SK-N-DZ (cell line): ENCODE results near the gene SLC25A22.

Experiments used
- DNase-seq: peaks from one replicate; pipeline ENCODE4 v3.0.0-alpha.2; 2015; ENCODE audit warnings: low spot score

SLC25A22 gene

DNA sequence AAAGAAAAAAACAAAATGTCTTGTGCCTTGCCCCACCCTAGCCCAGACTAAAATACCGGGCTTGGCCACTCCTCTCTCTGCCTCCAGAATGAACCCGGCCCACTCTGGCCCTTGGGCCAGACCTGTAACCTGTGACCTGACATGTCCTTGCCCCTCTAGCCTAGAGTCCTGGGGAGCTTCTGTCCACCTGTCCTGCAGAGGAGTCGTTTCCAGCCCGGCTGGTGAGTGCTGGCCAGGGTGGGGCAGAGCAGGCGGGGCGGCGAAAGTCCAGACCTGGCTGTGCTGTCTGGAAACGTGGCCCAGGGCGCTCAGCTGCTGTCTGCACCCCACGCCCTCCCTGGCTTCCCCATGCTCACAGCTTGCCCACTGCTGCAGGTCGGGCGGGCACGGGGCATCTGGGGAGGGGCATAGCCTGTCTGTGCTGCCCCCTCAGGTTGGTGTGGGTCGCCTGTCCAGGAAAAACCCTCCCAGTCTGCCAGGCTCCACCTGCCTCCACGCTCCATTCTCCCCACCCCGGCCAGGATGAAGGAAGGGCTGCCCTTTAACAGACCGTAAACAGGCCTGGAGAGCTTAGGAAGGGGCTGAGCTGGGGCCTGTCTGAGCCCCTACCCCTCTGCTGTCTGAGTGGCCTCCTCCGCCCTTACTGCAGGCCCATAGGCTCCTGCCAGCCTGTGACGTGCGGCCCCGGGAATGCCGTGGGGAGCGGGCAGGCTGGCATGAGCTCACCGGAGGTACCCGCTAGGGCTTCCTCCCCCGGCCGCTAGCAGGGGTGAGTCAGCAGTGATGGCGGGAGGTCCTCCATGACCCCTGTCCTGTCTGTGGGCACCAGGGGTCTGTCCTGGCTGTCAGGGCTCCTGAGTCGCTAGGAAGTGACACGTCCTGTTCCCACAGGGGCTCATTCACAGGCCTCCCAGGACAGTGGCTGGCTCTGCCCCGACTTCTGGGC lies 36.6 kb upstream of the SLC25A22 start:
- no peak for DNase-seq

DNA sequence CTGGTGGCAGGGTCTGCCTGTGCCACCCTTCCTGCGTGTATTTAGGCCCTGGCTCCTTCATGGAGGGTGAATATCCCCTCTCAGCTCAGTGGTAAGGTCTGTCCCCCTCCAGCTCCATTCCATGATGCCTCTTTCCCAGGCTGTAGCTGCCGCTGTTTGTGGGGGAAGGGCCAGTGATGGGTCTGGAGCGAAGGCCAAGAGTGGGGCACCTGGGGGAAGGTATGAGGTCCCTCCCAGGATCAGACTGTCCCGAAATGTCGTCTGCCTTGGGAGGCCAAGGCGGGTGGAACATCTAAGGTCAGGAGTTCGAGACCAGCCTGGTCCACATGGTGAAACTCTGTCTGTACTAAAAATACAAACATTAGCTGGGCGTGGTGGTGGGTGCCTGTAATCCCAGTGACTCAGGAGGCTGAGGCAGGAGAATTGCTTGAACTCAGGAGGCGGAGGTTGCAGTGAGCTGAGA lies 35.8 kb upstream of the SLC25A22 start:
- no peak for DNase-seq

DNA sequence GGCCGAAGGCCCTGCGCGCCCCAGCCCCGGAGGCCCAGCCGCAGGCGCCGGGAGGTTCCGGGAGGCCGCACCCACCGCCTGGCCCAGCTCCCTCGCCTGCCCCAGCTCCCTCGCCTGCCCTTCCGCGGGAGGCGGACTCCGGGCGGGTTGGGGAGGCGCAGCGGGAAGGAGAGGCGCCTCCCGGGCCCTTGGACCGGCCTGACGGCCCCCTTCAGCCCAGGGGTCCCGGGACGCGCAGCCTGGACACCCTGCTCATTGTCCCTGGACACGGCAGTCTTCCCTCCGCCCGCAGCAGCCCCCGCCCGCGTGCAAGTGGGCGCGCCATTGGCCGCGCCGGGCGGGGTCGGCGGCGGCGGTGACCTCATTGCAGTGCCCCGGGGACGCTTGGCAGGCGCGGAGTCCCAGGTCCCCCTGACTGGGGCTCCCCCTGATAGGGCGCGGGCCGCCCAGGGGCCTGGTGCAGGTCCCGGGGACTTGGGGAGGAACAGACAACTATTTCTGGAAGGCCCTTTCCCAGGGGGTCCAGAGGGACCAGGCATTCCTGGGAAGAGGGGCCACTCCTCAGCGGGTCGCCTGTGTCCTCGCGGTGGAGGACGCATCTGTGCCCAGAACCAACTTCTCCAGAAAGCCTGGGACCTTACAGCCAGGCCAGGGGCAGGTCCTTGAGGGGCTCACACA lies 35.2 kb upstream of the SLC25A22 start:
- no peak for DNase-seq

DNA sequence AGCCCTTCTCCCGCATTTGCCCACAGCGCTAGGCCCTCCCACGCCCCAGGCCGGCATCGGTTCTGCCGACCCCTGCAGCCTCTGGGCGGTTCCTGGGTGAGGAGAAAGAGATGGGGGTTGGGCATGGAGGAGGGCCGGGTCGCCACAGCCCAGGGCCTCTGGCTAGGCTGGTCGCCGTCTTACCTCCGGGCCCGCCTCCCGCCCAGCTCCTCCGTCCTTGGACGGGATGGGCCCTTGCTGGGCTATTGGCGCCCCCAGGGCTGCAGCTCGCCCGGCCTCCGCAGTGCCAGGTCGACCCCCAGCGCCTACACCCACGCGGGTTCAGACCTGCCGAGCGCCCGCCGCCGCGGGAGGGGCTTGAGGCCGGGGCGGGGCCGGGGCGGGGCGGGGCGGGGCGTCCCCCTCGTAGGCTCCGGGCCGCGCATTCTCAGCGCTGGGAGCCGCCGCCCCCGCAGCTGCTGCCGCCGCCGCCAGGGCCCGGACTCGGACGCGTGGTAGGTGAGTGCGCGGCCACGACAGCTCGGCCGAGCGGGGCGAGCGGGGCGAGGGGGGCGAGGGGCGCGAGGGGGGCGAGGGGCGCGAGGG lies 34.5 kb upstream of the SLC25A22 start, which contains the start of gene CD151:
TSS of gene CD151 (plus strand) at position 424 of the 585 bp plus-strand sequence. CDS start 3,118 bp downstream, outside the sequence.
- DNase-seq, result peak; percentile 78

DNA sequence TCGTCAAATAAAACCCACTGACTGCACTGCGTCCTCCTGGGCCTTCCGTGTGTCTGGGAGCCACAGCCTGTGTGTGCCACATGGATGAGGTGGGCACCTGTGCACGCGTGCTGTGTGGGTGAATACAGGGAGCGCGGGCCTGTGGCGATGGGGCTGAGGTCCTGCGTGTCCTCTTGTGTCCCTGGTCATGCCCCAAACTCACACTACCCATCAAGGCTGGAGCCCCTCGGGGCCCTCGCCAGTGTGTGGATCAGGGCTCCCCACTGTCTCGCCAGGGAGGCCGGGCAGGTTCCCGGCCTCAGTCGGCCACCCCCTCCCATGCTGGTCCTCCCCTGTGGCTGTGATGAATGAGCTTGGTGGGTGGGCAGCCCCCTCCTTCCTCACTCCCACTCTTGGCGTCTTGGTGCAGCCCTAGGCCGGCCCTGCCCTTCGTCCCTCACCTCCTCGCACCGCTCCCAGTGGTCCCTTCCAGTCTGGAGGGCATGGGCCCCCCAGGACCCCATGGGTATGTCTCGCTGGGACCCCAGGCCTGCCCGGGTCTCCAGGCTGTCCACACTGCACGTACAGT lies 34.0 kb upstream of the SLC25A22 start:
- DNase-seq, result no peak

DNA sequence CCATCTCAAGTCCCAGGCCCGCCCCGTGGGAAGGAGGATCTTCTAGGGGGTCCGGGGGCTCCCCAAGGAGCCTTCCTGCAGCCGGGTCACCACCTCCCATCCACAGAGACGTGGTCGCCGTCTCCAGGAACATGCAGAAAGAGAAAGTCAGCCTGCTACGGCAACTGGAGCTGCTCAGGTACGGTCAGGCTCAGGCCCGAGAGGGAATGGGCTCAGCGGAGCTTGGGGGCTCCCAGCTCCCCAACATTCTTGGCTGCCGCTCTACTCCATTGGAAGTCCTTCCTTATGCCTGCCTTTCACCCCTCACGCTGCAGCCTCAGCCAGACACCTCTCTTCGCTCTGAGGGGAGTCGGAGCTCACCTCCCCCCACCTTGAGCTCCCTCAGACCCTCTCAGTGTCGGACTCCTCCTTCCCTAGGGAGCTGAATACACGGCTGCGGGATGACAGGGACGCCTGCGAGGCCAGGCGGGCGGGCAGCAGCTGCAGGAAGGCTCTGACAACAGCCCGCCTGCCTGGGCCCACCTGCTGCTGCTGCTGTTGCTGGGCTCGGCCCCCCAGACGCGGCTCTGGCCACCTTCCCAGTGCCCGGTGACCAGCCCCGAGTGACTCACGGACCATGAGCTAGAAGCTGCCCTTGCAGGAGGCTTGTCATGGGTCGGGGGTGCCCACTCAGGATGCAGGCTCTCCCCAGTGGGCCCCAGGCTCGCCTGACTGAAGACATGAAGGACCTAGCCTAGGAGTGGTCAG lies 33.2 kb upstream of the SLC25A22 start:
- DNase-seq, result peak; percentile 63

DNA sequence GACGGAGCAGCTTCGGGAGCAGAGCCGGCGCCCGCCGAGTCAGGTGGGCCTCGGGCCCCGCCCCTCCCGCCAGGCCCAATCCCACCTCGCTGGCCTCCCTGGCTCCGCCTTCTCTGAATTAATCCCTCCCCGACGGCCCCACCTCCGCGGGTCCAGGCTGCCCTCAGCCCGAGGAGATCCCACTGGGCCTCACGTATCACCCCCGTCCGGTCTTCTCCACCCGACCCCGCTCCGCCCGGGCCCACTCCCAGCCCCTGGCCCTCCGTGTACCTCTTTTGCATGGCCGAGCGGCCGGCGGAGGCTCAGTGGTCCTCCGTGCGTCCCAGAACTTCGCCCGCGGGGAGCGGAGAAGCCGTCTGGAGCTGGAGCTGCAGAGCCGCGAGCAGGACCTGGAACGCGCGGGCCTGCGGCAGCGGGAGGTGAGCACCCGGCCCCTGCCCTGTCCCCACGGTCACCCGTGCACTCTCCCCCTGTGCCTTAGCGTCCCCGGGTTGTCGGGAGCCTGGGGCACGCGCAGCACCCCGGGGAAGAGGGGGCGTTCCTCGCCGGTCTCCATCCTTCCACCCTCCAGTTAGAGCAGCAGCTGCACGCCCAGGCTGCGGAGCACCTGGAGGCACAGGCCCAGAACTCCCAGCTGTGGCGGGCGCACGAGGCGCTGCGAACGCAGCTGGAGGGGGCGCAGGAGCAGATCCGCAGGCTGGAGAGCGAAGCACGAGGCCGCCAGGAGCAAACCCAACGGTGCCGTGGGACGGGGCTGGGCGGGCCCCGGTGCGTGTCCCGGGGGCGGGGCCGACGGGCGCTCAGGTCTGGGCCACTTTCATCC lies 32.4 kb upstream of the SLC25A22 start:
- peak; percentile 89 for DNase-seq

DNA sequence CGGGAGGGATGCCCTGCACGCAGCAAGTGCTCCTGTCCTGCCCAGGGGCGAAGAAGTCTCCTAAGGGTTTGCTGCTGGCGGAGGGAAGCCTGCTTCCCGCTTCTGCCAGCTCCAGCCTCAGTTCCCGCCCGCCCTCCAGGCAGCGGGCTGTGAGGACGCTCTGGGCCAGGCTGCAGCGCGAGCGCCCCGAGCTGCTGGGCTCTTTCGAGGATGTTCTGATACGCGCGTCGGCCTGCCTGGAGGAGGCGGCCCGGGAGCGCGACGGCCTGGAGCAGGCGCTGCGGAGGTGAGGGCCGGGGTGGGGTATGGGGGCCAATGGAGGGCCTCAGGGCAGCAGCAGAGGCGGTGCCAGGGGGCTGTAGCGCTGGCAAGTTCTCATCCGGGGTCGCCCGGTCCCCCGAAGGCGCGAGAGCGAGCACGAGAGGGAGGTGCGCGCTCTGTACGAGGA lies 31.8 kb upstream of the SLC25A22 start:
- no peak for DNase-seq

DNA sequence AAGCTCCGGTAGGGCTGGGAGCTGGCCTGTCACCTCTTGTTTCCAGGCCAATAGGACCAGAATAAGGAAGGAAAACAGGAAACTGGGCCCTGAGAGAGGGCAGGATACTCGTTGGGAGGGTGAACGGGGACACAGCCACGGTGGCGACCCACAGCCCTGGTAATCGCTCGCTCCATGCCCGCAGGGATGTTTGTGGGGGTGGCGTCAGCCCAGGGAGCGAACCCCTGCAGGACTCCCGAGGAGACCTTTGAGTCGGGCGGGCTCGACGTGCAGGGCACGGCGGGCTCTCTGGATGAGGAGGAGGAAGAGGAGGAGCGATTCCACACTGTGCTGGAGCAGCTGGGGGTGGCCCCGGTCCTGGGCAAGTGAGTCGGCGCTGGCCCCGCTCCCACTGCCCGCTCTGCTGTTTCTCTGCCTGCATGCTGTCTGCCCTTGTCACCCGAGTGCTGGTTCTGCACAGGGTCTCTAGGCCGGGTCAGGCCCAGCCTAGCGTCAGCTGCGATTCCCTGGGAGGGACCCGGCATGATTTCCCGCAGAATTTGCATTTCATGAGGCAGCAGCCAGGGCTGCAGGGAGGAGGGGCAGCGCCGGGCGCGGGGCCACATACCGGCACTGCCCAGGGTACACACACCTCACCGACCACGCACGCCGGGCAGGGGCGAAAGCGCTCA lies 31.2 kb upstream of the SLC25A22 start:
- no peak for DNase-seq

DNA sequence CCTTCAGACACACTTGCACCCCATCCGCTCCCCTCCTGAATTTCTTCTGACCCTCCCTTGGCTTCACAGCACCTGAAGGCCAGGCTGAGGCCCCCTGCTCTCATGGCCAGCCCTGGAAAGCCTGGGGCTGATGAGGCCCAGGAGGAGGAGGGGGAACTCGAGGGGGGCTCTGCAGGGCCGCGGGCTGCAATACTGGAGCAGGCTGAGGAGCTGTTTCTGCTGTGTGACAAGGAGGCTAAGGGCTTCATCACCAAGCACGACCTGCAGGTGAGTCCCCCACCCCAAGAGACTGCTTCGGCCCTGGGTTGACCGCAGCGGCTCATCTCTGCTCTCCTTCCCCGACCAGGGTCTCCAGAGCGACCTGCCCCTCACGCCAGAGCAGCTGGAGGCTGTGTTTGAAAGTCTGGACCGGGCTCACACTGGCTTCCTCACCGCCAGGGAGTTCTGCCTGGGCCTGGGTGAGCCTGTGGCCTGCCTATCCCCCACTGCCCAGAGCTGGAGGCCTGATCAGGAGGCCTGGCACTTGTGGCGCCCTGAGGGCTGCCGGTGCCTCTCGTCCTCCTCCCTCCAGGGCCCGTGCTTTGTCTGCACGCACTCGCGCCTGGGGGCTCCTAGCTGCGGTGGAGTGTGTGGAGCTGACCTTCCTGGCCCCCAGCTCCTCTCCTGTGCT lies 30.6 kb upstream of the SLC25A22 start:
- DNase-seq, result peak; percentile 75

DNA sequence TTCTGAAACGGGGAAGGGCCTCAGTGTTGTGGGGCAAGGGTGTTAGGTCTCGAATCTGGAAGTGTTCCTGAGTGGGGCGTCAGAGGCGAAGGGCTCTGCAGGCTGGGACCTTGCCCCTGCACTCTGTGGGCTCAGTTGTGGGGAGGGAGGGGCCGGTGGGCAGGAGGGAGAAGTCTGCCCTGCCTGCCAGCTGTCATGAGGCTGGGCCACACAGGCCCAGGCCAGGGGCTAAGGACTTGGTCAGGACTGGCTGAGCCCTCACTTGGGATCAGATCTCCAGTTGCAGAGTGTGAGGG lies 29.8 kb upstream of the SLC25A22 start, which contains the start of gene CRACR2B:
TSS of gene CRACR2B (plus strand) at position 23 of the 296 bp plus-strand sequence. CDS start 689 bp downstream, outside the sequence.
- no peak for DNase-seq

DNA sequence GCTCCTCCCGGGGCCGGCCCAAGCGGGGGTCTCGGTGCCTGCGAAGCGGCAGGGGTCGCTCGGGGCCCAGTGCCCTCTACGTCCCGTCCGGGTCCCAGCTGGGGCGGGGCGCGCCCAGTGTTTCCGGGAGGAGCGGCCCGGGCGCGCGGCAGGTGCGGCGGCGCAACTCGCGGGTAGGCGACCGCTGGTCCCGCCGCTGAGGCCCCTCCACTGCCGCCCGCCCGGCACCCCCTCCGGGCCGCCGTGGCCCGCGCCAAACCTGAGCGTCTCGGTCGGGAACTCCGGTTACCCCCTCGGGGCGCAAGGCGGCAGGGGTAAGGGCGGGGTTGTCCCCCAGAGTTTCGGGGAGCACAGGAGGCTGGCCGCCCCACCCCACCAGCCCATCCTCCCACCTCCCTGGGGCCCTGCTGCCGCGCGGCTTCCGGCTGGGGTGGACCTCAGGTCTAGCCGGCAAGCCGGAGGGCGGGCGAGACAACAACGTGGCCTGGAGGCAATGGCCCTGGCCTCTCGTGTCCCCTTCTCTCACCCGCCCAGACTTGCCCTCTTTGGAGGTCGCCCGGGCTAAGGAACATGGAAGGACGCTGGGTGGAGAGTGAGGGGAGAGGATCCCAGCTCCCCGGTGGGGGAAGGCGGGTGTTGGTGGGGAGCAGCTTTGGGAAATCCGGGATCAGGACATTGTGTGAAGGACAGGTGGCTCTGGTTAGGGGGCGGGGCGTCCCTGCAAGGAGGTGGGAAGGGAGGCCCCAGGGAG lies 29.2 kb upstream of the SLC25A22 start:
- DNase-seq, result peak; percentile 74

DNA sequence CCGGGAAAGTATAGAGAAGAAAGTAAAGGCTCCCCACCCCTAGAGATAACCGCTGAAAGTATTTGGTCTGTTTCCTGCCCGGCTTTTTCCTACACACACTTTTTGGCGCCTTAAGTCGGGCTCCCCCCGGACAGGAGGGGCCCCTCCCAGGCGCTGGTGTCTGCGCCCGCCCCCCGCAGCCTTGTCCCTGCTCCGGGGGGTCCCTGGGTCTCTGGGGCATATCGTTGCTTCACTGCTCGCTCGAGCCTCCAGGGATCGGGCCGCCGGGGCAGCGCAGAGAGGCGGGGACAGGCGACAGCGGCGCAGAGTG lies 28.7 kb upstream of the SLC25A22 start:
- no peak for DNase-seq

DNA sequence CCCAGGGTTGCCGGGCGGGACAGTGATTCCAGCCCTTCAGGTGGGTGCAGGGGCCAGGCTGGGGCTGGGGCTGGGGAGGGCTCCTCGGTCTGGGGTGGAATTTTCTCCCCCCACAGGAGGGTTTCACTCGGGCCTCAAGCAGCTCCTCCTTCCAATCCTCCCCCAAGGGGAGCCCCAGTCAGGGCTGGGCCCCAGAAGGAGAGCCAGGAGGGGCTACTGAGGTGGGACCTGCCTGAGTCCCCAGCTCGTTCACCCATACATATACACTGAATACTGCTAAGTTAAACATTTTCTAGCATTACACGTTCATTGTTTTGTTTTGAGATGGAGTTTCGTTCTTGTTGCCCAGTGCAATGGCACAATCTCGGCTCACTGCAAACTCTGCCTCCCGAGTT lies 28.1 kb upstream of the SLC25A22 start:
- no peak for DNase-seq

DNA sequence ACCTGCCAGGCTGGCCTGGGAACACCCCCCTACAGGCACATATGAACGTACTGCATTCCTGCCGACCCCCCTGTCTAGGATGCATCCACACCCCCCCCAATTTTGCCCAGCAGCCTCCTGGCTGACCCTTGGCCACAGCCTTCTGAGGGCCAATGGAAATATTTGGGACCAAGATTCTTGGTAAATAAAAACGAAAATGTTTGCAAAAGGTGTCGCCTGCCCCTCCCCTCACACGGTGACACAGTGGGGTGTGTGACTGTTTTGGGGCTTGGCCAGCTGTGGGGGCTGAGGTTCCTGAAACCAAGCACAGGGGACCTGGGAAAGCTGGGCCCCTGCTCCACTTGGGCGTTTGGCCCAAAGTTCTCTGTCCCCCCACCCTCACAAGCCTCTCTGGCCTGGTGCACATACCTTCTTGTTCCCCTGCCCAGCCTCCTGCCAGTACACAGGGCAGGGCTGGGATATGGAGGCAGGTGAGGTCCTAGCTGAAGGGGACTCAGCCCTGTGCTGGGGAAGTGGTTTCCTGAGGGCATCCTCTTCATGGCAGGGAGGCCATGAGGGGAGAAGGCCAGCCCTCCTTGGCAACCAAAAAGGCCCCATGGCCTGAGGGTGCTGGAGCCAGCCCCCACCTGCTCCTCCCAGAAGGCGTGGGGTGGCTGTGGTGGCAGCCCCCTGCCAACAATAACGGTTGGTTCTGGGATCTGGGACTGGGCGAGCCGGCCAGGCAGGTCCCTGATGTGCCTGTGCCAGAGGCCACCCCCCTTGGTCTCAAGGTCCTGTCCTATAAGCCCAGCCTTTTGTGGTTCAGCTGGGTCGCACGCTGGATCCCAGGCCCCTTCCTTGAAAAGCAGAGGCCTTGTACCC lies 27.5 kb upstream of the SLC25A22 start:
- DNase-seq, result no peak

DNA sequence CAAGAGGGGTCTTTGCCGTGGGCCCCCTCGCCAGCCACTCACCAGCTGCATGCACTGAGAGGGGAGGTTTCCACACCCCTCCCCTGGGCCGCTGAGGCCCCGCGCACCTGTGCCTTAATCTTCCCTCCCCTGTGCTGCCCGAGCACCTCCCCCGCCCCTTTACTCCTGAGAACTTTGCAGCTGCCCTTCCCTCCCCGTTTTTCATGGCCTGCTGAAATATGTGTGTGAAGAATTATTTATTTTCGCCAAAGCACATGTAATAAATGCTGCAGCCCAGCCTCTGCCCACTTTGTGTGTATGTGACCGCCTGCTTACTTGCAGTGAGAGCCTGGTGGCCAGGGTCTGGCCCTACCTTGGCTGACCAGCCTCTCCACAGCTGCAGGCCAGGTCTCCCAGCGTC lies 26.9 kb upstream of the SLC25A22 start:
- DNase-seq, result no peak

DNA sequence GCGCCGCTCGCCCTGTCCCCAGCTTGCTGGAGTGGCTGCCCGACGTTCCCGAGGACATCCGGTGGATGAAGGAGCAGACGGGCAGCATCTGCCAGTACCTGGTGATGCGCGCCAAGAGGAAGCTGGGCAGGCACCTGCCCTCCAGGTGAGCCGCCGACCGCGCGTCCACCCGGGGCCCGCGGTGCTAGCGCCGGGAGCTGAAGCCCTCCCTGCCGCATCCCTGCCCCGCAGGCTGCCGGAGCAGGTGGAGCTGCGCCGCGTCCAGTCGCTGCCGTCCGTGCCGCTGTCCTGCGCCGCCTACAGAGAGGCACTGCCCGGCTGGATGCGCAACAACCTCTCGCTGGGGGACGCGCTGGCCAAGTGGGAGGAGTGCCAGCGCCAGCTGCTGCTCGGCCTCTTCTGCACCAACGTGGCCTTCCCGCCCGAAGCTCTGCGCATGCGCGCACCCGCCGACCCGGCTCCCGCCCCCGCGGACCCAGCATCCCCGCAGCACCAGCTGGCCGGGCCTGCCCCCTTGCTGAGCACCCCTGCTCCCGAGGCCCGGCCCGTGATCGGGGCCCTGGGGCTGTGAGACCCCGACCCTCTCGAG lies 26.3 kb upstream of the SLC25A22 start:
- no peak for DNase-seq
